ENCODE measurements around the gene ALKBH8.

The ALKBH8 gene

GRCh38 chr11:107587306-107587979 is 21.9 kb upstream of the ALKBH8 start:
- TF ChIP-seq, protein P1, sequence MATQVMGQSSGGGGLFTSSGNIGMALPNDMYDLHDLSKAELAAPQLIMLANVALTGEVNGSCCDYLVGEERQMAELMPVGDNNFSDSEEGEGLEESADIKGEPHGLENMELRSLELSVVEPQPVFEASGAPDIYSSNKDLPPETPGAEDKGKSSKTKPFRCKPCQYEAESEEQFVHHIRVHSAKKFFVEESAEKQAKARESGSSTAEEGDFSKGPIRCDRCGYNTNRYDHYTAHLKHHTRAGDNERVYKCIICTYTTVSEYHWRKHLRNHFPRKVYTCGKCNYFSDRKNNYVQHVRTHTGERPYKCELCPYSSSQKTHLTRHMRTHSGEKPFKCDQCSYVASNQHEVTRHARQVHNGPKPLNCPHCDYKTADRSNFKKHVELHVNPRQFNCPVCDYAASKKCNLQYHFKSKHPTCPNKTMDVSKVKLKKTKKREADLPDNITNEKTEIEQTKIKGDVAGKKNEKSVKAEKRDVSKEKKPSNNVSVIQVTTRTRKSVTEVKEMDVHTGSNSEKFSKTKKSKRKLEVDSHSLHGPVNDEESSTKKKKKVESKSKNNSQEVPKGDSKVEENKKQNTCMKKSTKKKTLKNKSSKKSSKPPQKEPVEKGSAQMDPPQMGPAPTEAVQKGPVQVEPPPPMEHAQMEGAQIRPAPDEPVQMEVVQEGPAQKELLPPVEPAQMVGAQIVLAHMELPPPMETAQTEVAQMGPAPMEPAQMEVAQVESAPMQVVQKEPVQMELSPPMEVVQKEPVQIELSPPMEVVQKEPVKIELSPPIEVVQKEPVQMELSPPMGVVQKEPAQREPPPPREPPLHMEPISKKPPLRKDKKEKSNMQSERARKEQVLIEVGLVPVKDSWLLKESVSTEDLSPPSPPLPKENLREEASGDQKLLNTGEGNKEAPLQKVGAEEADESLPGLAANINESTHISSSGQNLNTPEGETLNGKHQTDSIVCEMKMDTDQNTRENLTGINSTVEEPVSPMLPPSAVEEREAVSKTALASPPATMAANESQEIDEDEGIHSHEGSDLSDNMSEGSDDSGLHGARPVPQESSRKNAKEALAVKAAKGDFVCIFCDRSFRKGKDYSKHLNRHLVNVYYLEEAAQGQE (IDR thresholded peaks at IDR 0.05; ENCODE audit: insufficient read depth in 1 of 2, low read depth in 2 of 2, low read length in 2 of 2) = no peak
- TF ChIP-seq TAF1 (IDR thresholded peaks at IDR 0.05; ENCODE audit: borderline replicate concordance, insufficient read depth, low read length) (no peak), SIN3A (IDR thresholded peaks at IDR 0.05; ENCODE audit: borderline replicate concordance, insufficient read depth, low read length) (no peak), POLR2AphosphoS5 (IDR thresholded peaks at IDR 0.05; ENCODE audit: low read depth, low read length) (no peak)

DNA sequence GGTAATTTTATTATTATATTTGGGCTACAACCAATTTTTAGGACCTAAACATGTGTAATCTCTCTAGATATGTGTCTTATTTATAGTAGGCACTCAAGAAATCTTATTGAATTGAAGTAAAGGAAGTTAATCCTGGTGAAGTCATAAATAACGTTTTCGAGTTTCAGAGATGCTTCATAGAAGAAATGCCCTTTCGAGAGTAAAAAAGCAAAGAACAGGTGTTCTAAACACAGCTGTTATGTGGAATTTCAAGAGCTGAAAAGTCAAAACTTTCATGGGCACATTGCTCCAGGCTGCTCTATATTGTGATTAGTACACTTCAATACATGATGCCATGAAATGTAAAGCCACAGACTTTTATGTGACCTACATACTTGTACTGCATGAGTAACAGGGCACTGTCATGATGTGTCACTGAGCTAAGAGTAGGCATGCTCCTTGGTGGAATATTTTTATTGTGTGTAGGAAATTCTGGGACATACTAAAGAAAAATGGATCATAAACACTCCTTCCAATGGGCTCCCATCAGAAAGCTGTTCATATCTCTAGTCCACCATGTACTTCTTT is 18.2 kb upstream of the ALKBH8 start:
- no peak for TF ChIP-seq SIN3A (IDR thresholded peaks at IDR 0.05; ENCODE audit: borderline replicate concordance, insufficient read depth, low read length)

DNA sequence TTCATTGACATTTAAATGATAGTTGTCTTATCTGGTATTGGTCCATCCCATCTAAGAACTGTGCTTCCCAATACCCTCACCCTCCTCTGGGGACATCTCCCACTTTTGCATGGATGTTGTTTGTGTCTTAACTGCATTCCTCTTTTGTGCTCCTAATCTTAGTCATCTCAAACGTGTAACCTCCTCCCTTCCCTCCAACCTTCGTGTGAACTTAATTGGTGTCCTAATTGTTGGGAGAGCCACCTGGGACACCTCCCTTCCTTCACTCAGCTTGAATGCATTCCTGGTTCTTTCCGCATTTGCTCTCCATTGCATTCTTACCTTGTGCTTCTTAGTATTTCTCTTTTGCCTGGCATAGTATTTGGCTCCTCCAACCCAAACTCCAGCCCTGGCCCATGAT is 15.6 kb upstream of the ALKBH8 start:
- TF ChIP-seq FOXP2 (optimal IDR thresholded peaks at IDR 0.05; ENCODE audit: borderline replicate concordance, extremely low read depth, extremely low read length, insufficient read depth) = no peak

DNA sequence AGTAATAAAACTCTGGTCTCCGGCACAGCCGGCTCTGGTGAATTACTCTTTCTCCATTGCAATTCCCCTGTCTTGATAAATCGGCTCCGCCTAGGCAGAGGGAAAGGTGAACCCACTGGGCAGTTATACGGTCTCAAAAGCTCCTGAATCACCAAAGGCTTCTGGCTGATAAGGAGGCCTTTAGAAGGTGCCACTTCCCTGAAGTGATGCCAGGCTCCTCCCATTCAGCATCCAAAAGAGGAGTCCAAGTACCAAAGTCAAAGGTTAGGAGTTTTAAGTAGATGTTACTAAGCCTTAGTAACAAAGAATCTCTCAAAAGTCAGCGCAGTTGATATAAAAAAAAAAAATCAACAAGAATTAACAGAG is 11.8 kb upstream of the ALKBH8 start:
- no peak for TF ChIP-seq TAF1 (IDR thresholded peaks at IDR 0.05; ENCODE audit: borderline replicate concordance, insufficient read depth, low read length)
- TF ChIP-seq, protein P1 (IDR thresholded peaks at IDR 0.05; ENCODE audit: insufficient read depth in 1 of 2, low read depth in 2 of 2, low read length in 2 of 2) = no peak
- no peak for TF ChIP-seq FOXP2 (optimal IDR thresholded peaks at IDR 0.05; ENCODE audit: borderline replicate concordance, extremely low read depth, extremely low read length, insufficient read depth)
- TF ChIP-seq SIN3A (IDR thresholded peaks at IDR 0.05; ENCODE audit: borderline replicate concordance, insufficient read depth, low read length) = no peak
- TF ChIP-seq POLR2AphosphoS5 (IDR thresholded peaks at IDR 0.05; ENCODE audit: low read depth, low read length) = no peak

- no peak for TF ChIP-seq POLR2AphosphoS5 (IDR thresholded peaks at IDR 0.05; ENCODE audit: low read depth, low read length)
- TF ChIP-seq FOXP2 (optimal IDR thresholded peaks at IDR 0.05; ENCODE audit: borderline replicate concordance, extremely low read depth, extremely low read length, insufficient read depth) = no peak
- TF ChIP-seq TAF1 (IDR thresholded peaks at IDR 0.05; ENCODE audit: borderline replicate concordance, insufficient read depth, low read length) = no peak
- TF ChIP-seq, protein P1 (IDR thresholded peaks at IDR 0.05; ENCODE audit: insufficient read depth in 1 of 2, low read depth in 2 of 2, low read length in 2 of 2) = no peak
- TF ChIP-seq SIN3A (IDR thresholded peaks at IDR 0.05; ENCODE audit: borderline replicate concordance, insufficient read depth, low read length) = no peak
Observed at GRCh38 chr11:107573438-107573837, 7.9 kb upstream of the ALKBH8 start.

DNA sequence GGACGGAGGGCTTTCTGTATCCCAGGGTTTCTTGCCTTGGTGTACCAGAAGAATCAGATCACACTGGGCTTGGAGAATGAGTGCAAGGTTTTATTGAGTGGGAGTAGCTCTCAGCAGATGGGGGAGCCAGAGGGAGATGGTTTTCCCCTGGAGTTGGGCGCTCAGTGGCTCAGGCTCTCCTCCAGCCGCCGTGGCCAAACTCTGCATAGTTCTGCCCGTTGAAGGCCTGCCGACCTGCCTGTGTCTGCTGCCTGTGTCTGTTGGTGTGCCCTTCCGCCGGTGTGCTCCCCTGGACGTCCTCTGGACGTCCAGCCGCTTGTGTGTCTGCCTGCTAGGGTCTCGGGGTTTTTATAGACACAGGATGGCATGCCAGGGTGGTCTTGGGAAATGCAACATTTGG is 4.5 kb upstream of the ALKBH8 start:
- TF ChIP-seq SIN3A (IDR thresholded peaks at IDR 0.05; ENCODE audit: borderline replicate concordance, insufficient read depth, low read length) (no peak), FOXP2 (optimal IDR thresholded peaks at IDR 0.05; ENCODE audit: borderline replicate concordance, extremely low read depth, extremely low read length, insufficient read depth) (no peak), TAF1 (IDR thresholded peaks at IDR 0.05; ENCODE audit: borderline replicate concordance, insufficient read depth, low read length) (no peak), POLR2AphosphoS5 (IDR thresholded peaks at IDR 0.05; ENCODE audit: low read depth, low read length) (no peak)
- TF ChIP-seq, protein P1 (IDR thresholded peaks at IDR 0.05; ENCODE audit: insufficient read depth in 1 of 2, low read depth in 2 of 2, low read length in 2 of 2) = no peak

Measured in PFSK-1 (cell line).